ENCODE measurements around the gene DDX28. TPM values are rescaled to one million over a fixed set of nuclear protein-coding genes. Genes with fewer than 3 reads are reported as not detected.
"Not testable (repeated sequence)": the region's sequence is repeated elsewhere in the genome, so short reads cannot be mapped to it uniquely, and the experiment has no call there.

DDX28 gene
- total RNA-seq, 4 donors from 2014 or later = 6.4 to 13.5 (median 6.8) TPM

DNA sequence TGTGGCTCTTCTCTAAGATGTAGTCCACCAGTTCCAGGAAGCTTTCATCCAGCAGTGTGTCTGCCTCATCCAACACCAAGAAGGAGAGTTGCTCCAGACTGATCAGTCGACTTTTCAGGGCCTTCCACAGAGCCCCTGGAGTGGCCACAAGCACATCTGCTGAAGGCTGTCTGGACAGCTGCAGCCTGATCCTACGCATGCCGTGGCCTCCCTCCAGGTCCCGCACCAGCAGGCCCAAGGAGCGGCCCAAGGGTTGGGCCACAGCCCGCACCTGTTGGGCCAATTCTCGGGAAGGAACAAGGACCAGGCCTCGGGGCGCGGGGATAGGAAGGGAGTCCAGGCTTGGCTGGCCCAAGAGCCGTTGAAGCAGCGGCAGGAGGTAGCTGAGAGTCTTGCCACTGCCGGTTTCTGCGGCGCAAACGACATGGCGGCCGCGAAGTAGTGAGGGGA, 729 bp downstream of the DDX28 start:
- ATAC-seq (ENCODE audit: low FRiP score) = no peak
- DNase-seq (ENCODE audit: low spot score) = no peak
- TF ChIP-seq, protein P1, sequence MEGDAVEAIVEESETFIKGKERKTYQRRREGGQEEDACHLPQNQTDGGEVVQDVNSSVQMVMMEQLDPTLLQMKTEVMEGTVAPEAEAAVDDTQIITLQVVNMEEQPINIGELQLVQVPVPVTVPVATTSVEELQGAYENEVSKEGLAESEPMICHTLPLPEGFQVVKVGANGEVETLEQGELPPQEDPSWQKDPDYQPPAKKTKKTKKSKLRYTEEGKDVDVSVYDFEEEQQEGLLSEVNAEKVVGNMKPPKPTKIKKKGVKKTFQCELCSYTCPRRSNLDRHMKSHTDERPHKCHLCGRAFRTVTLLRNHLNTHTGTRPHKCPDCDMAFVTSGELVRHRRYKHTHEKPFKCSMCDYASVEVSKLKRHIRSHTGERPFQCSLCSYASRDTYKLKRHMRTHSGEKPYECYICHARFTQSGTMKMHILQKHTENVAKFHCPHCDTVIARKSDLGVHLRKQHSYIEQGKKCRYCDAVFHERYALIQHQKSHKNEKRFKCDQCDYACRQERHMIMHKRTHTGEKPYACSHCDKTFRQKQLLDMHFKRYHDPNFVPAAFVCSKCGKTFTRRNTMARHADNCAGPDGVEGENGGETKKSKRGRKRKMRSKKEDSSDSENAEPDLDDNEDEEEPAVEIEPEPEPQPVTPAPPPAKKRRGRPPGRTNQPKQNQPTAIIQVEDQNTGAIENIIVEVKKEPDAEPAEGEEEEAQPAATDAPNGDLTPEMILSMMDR (IDR thresholded peaks at IDR 0.05) = no peak

DNA sequence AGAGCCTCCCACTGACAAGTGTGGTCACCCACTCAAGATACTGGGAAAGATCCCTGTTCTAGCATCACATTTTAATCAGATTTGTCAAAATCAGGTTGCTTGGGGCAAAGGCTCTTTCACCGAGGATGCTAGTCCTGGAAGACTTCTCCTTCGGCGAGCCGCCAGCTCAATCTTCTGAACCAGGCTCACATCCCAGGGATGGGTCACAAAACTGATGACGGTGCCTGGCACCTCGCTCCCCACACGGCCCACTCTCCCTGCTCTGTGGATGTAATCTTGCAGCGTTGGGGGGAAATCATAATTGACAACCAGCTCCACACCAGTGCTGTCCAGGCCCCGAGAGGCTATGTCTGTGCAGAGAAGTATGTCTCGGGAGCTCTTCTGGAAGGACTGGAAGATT, 1.5 kb downstream of the DDX28 start:
- TF ChIP-seq, protein P1 (IDR thresholded peaks at IDR 0.05) = no peak
- ATAC-seq (ENCODE audit: low FRiP score) (no peak), DNase-seq (ENCODE audit: low spot score) (no peak)

DNA sequence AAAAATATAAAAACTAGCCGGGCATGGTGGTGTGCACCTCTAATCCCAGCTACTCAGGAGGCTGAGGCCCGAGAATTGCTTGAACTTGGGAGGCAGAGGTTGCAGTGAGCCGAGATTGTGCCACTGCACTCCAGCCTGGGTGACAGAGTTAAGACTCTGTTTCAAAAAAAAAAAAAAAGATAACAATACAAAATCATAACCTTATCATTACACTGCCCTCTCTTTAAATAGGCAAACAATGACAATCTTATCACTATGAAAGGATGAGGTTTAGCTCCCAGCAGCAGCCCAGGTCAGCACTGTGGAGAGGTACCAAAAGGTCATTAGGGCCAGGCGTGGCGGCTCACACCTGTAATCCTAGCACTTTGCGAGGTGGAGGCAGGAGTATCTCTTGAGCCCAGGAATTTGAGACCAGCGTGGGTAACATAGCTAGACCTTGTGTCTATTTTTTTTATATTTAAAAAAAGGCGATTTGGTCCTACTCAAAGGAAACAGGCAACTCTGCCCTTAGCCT, 3.8 kb downstream of the DDX28 start:
- DNase-seq (ENCODE audit: low spot score) (no peak), ATAC-seq (ENCODE audit: low FRiP score) (no peak)
- TF ChIP-seq, protein P1 (IDR thresholded peaks at IDR 0.05) = no peak

DNA sequence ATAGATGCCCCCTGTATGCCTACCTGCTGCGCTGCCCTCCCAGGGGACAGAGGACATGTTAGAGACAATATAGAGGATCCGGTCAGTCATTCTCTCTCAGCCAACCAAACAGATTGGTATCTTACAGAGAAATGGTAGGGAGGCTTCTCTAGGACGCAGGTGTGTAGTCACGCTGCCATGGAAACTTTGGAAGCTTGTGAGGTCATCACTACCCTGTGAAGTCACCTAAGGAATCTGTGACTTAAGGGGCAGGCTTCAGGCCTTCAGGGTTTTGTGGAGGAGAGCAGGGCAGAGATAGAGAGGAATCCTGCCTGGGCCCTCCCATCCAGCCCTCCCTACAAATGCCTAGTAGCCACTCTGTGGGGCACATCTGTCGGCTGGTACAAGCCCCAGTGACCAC, 7.4 kb downstream of the DDX28 start, which contains the start of gene DPEP2NB:
TSS of gene DPEP2NB (minus strand) at position 231 of the 400 bp plus-strand sequence. CDS start at position 90, 141 bp downstream.
- TF ChIP-seq, protein P1 (IDR thresholded peaks at IDR 0.05) = no peak
- no peak for ATAC-seq (ENCODE audit: low FRiP score)
- no peak for DNase-seq (ENCODE audit: low spot score)

DNA sequence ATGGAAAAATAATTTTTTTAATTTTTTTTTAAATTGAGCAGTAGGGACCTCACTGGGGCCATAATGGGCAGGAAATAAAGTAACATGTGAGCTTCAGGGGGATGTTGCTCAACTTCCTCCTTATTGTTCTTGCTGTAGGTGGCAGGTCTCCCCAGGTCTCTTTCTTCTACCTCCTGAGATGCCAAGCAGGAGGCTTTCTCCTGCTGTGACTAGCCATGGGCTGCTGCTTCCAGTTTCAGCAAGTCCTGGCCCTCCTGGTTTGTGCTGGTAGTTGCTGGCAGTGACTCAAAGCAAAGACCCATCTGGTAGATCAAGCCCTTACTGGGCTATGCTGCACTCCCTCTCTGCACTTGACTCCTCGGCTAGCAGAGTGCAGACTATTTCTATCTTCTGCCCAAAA, 9.6 kb downstream of the DDX28 start:
- DNase-seq (ENCODE audit: low spot score) (no peak), ATAC-seq (ENCODE audit: low FRiP score) (no peak)
- TF ChIP-seq, protein P1 (IDR thresholded peaks at IDR 0.05) = no peak

DNA sequence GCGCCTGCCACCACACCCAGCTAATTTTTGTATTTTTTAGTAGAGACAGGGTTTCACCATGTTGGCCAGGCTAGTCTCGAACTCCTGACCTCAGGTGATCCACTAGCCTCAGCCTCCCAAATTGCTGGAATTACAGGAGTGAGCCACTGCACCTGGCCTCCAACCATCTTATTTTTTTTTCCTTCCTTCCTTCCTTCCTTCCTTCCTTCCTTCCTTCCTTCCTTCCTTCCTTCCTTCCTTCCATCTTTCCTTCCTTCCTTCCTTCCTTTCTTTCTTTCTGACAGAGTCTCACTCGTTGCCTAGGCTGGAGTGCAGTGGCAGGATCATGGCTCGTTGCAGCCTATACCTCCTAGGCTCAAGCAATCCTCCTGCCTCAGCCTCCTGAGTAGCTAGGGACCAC, 13.2 kb downstream of the DDX28 start:
- DNase-seq (ENCODE audit: low spot score); ATAC-seq (ENCODE audit: low FRiP score): not testable (repeated sequence)

DNA sequence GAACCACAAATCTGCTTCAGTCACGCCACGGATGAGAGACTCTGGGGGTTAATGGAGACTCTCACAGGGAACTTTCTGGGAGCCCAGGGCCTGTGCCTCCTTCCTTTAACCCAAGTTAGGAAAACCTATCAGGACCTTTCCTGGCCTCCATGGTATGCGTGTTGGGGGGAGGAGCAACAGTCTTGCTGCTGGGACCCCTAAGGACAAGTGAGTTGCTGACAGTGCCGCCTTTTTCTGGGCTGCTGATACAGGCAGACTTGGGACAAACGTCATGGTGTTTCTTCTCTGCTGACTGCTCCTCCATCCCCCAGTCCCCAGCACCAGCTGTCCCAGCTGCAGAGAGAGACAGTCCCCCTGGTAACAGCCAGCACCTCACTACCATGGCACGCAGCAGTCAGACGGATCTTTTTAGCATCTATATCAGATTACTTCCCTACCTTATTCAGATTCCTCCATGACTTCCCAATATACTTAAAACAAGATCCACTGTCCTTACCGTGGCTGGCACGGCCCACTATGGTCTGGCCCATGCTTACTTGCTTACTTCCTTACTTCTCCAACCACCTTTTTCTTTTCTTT, 13.8 kb downstream of the DDX28 start:
- DNase-seq (ENCODE audit: low spot score) (no peak), ATAC-seq (ENCODE audit: low FRiP score) (no peak)
- TF ChIP-seq, protein P1 (IDR thresholded peaks at IDR 0.05) = no peak

Data from omental fat pad (tissue), 4 donors.